IMR-90 (cell line): ENCODE data around the gene OPN1LW. TPM values are rescaled to one million over a fixed set of nuclear protein-coding genes. Genes with fewer than 3 reads are reported as not detected.

Experiments used
- ATAC-seq: fragments of 200-7000 bp; cut with Tn5 transposase; 2 replicates; pipeline ENCODE4 v1.9.1; 2020; ENCODE audit warnings: low read depth, mild to moderate bottlenecking, moderate library complexity
- BruUV-seq: library from RNA; stranded (reverse); fragments of 400-500 nt; replicated peaks from 2 replicates; lab custom pipeline; 2021; lab: Mats Ljungman, UMichigan
- CTCF ChIA-PET: fragments of 300-600 bp; formaldehyde crosslinking; extraction: SDS; loops from one replicate; lab custom pipeline; 2021; ENCODE audit warnings: antibody characterized with exemption; lab: Yijun Ruan, JAX
- POLR2A ChIA-PET: fragments of 300-600 bp; sonication (Branson Sonifier 250); formaldehyde crosslinking; loops from one replicate; lab custom pipeline; 2022; ENCODE audit warnings: antibody characterized with exemption; ENCODE audit not compliant: unreplicated experiment; lab: Charles Lee
- DNase-seq: peaks from one replicate; pipeline ENCODE4 v3.0.0; 2013
- H2AFZ ChIP-seq: replicated peaks from 2 replicates; pipeline ENCODE3; 2013; ENCODE audit warnings: low read length, mild to moderate bottlenecking; ENCODE audit not compliant: poor library complexity
- H2AK5ac ChIP-seq: 2 replicates; pipeline ENCODE4 v1.6.1; 2013; ENCODE audit warnings: low read depth, low read length, inconsistent platforms
- H2AK9ac ChIP-seq: replicated peaks from 2 replicates; pipeline ENCODE3; 2013; ENCODE audit warnings: mild to moderate bottlenecking, low read depth, low read length, moderate library complexity; ENCODE audit not compliant: poor library complexity
- H2BK120ac ChIP-seq: 2 replicates; pipeline ENCODE4 v1.6.1; 2013; ENCODE audit warnings: low read depth, low read length, inconsistent platforms
- H2BK15ac ChIP-seq: 3 replicates; pipeline ENCODE4 v1.6.1; 2013; ENCODE audit warnings: low read depth, low read length, inconsistent platforms
- H2BK20ac ChIP-seq: 2 replicates; pipeline ENCODE4 v1.6.1; 2013; ENCODE audit warnings: low read depth, mild to moderate bottlenecking, inconsistent platforms, low read length, moderate library complexity
- H2BK5ac ChIP-seq: 2 replicates; pipeline ENCODE4 v1.6.1; 2013; ENCODE audit warnings: mild to moderate bottlenecking, low read depth, low read length, inconsistent platforms; ENCODE audit not compliant: poor library complexity, severe bottlenecking
- H3K14ac ChIP-seq: replicated peaks from 2 replicates; pipeline ENCODE4 v1.6.1; 2013; ENCODE audit warnings: low read depth, low read length, inconsistent platforms
- H3K18ac ChIP-seq: 2 replicates; pipeline ENCODE4 v1.6.1; 2013; ENCODE audit warnings: low read depth, low read length, control low read depth
- H3K23ac ChIP-seq: 2 replicates; pipeline ENCODE4 v1.6.1; 2013; ENCODE audit warnings: low read depth, low read length, inconsistent platforms
- H3K27ac ChIP-seq: 2 replicates; pipeline ENCODE4 v1.5.1; 2013; ENCODE audit warnings: mild to moderate bottlenecking, control low read depth, low read length; ENCODE audit not compliant: insufficient read depth
- H3K27me3 ChIP-seq: 2 replicates; pipeline ENCODE4 v1.6.1; 2013; ENCODE audit warnings: low read length; ENCODE audit not compliant: control insufficient read depth, insufficient read depth
- H3K36me3 ChIP-seq: 2 replicates; pipeline ENCODE4 v1.6.1; 2013; ENCODE audit warnings: low read length, mixed read lengths; ENCODE audit not compliant: control insufficient read depth, insufficient read depth
- H3K4ac ChIP-seq: 2 replicates; pipeline ENCODE4 v1.6.1; 2013; ENCODE audit warnings: low read depth, low read length, inconsistent platforms
- H3K4me1 ChIP-seq: 2 replicates; pipeline ENCODE4 v1.6.1; 2013; ENCODE audit warnings: low read length, mixed read lengths; ENCODE audit not compliant: control insufficient read depth, insufficient read depth
- H3K4me2 ChIP-seq: 2 replicates; pipeline ENCODE4 v1.6.1; 2013; ENCODE audit warnings: low read depth, mild to moderate bottlenecking, control low read depth, low read length, moderate library complexity
- H3K4me3 ChIP-seq: 2 replicates; pipeline ENCODE4 v1.5.1; 2013; ENCODE audit warnings: low read depth, mild to moderate bottlenecking, control low read depth, low read length, moderate library complexity; ENCODE audit not compliant: insufficient read depth
- H3K56ac ChIP-seq: 2 replicates; pipeline ENCODE4 v1.6.1; 2013; ENCODE audit warnings: low read length, inconsistent platforms; ENCODE audit not compliant: insufficient read depth; ENCODE audit errors: extremely low read depth
- H3K79me1 ChIP-seq, 2 experiments: 2 replicates each; pipeline ENCODE4 v1.6.1; 2013; ENCODE audit warnings: low read length in 2 of 2, inconsistent platforms in 1 of 2, low read depth in 1 of 2
- H3K9ac ChIP-seq: 2 replicates; pipeline ENCODE4 v1.6.1; 2013; ENCODE audit warnings: low read depth, low read length, control low read depth
- H3K9me1 ChIP-seq: 2 replicates; pipeline ENCODE4 v1.6.1; 2013; ENCODE audit warnings: low read length, inconsistent platforms; ENCODE audit not compliant: insufficient read depth
- H3K9me3 ChIP-seq: 2 replicates; pipeline ENCODE4 v1.6.1; 2013; ENCODE audit warnings: low read length; ENCODE audit not compliant: control insufficient read depth, insufficient read depth
- H4K20me1 ChIP-seq: 2 replicates; pipeline ENCODE4 v1.6.1; 2013; ENCODE audit warnings: low read length, inconsistent platforms; ENCODE audit not compliant: insufficient read depth
- H4K5ac ChIP-seq: 2 replicates; pipeline ENCODE4 v1.6.1; 2013; ENCODE audit warnings: mild to moderate bottlenecking, low read depth, low read length, control low read depth
- H4K8ac ChIP-seq, 2 experiments: 2 replicates each; pipeline ENCODE4 v1.6.1; 2013; ENCODE audit warnings: low read depth in 2 of 2, low read length in 2 of 2, control low read depth in 1 of 2, inconsistent platforms in 1 of 2
- H4K91ac ChIP-seq: 2 replicates; pipeline ENCODE4 v1.6.1; 2013; ENCODE audit warnings: low read depth, low read length, inconsistent platforms; ENCODE audit not compliant: insufficient read depth
- BHLHE40 ChIP-seq: fragments of 150-350 bp; IDR thresholded peaks from 2 replicates; pipeline ENCODE4 v1.6.1; 2016; ENCODE audit warnings: mild to moderate bottlenecking, low read depth, low read length
- CHD1 ChIP-seq: IDR thresholded peaks from 2 replicates; pipeline ENCODE4 v1.6.1; 2012; ENCODE audit warnings: low read depth, low read length, improper control_type of control experiment
- FOS ChIP-seq: fragments of 150-350 bp; IDR thresholded peaks from 2 replicates; pipeline ENCODE4 v1.6.1; 2016; ENCODE audit warnings: low read depth, low read length
- MAZ ChIP-seq: IDR thresholded peaks from 2 replicates; pipeline ENCODE4 v1.6.1; 2012; ENCODE audit warnings: low read depth, mild to moderate bottlenecking, low read length, improper control_type of control experiment, moderate library complexity, borderline replicate concordance
- MXI1 ChIP-seq: IDR thresholded peaks from 2 replicates; pipeline ENCODE4 v1.6.1; 2012; ENCODE audit warnings: low read depth, mild to moderate bottlenecking, low read length, moderate library complexity, borderline replicate concordance
- NFE2L2 ChIP-seq: fragments of 150-350 bp; IDR thresholded peaks from 2 replicates; pipeline ENCODE4 v1.6.1; 2016; ENCODE audit warnings: low read depth, mild to moderate bottlenecking, low read length
- RAD21 ChIP-seq: IDR thresholded peaks from 2 replicates; pipeline ENCODE4 v1.6.1; 2012; ENCODE audit warnings: low read length, improper control_type of control experiment
- RCOR1 ChIP-seq: IDR thresholded peaks from 2 replicates; pipeline ENCODE4 v1.6.1; 2012; ENCODE audit warnings: mild to moderate bottlenecking, low read length, improper control_type of control experiment; ENCODE audit not compliant: insufficient replicate concordance
- RFX5 ChIP-seq: IDR thresholded peaks from 2 replicates; pipeline ENCODE4 v1.8.0; 2012; ENCODE audit warnings: low read depth, mild to moderate bottlenecking, low read length, moderate library complexity
- SMC3 ChIP-seq: fragments of 150-350 bp; IDR thresholded peaks from 2 replicates; pipeline ENCODE4 v1.6.1; 2016; ENCODE audit warnings: low read depth, mild to moderate bottlenecking, antibody characterized with exemption, low read length, moderate library complexity
- USF2 ChIP-seq: fragments of 150-350 bp; IDR thresholded peaks from 2 replicates; pipeline ENCODE4 v1.6.1; 2017; ENCODE audit warnings: mild to moderate bottlenecking, antibody characterized with exemption, low read length, low read depth
- WGBS, 2 experiments: methylation state at CpG; one replicate each; pipeline versions ENCODE4 v1.1.5 to v1.1.7; 2013; ENCODE audit warnings: missing lambda C conversion rate in 2 of 2; ENCODE audit not compliant: insufficient read length in 1 of 2; ENCODE audit errors: extremely low coverage in 2 of 2; 5-methylcytosine and 5-hydroxymethylcytosine counted together
- dilution Hi-C: fragments of 300-500 bp; cut with HindIII; formaldehyde crosslinking; loops from one replicate; pipeline ENCODE4 v1.14.3; 2018; ENCODE audit warnings: low sequenced_read_pairs; ENCODE audit not compliant: unreplicated experiment
- in situ Hi-C: fragments of 300-500 bp; cut with MboI; formaldehyde crosslinking; loops from 3 replicates; pipeline ENCODE4 v1.14.3; 2019; ENCODE audit warnings: low sequenced_read_pairs, inconsistent platforms, mixed read lengths
- intact Hi-C: fragments of 100-400 bp; cut with micrococcal nuclease; formaldehyde crosslinking; loops from 2 replicates; pipeline ENCODE4 v1.10.0; 2022
- polyA plus RNA-seq, 3 experiments: library from polyadenylated mRNA; depleted of rRNA; stranded (reverse); fragments of >200 nt; gene quantifications; 2 replicates each; pipeline ENCODE4 v1.2.3, GENCODE V29; 2012; ENCODE audit warnings: low replicate concordance in 1 of 3
- total RNA-seq: library from RNA; depleted of rRNA; stranded (reverse); fragments of >200 nt; gene quantifications from 2 replicates; pipeline ENCODE4 v1.2.3, GENCODE V29; 2012
- TF ChIP-seq, protein P1 (sequence below): fragments of 150-350 bp; IDR thresholded peaks from 2 replicates; pipeline ENCODE4 v1.6.1; 2016; ENCODE audit warnings: low read depth, mild to moderate bottlenecking, low read length, moderate library complexity, borderline replicate concordance

OPN1LW gene
- total and polyA plus RNA-seq, 2 of the 4 experiments (the other 2 are of a cell fraction) = not detected

DNA sequence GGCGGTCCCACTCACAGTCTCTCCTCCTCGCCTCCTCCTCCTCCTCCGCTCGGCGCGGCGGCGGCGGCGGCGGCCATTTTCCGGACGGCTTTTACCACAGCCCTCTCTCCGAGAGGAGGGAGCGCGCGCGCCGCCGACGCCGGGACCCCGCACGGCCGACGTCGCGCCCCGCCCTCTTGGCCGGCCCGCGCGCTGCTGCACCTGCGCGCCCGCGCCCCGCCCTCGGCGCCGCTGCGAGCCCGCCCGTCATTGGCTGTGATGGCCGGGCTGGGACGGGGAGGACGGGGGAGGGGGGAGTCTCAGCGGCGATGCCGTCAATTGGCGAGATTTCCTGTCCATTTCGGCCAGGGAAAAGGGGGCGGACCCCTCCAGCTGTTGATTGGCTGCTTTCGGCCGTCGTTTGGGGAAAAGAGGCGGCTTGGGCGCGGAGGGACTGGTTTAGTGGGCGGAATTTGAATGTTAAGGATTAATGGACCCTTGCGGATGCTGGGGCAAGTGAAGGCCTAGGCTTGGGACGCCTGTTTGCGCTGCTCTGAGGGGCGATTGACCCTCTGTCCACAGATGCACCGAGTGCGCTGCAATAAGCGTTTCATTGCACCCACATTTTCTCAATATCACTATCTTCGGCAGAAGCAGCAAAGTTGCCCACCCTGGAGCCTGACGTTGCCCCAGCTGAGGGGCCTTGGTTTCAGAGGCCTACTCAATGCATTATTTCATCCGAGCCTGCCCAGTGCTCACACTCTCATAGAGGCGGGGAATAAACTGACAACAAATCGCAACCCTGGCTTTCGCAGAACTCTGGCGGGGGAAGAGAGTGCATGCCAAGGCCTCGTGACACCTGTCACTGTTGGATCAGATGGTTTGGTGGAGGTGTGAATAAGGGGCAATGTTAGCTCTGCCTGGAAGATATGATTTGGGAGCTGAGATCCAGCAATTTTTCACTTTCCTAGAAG, 46.2 kb upstream of the OPN1LW start, which contains the start of gene MECP2 (continued):
- TF ChIP-seq NFE2L2 = no peak
- TF ChIP-seq MXI1 = no peak

GRCh38 chrX:154098551-154098950, 45.5 kb upstream of the OPN1LW start:
- H2BK120ac ChIP-seq = no peak overlapping the region
- intact Hi-C loops (loop anchor here (5.0 kb wide), 1 partner anchor 51 kb away; no protein-coding TSS in a partner anchor), dilution Hi-C loops (no loop called here), in situ Hi-C loops (no loop called here)
- no peak overlapping the region for H3K4me2 ChIP-seq
- H2BK15ac ChIP-seq = no peak overlapping the region
- POLR2A ChIA-PET = no interaction called here
- H3K9me3 ChIP-seq = no peaks in the 10 kb centered on the region
- H4K20me1 ChIP-seq = peaks cover 31% of the 10 kb centered on the region
- peak overlapping the region in 1 of 2 experiments; percentile 84; a peak in 1 of 4 replicates for H4K8ac ChIP-seq
- no TSS peak for BruUV-seq
- no peak overlapping the region for H3K4me3 ChIP-seq
- H3K4me1 ChIP-seq = peaks cover 5% of the 10 kb centered on the region
- H3K36me3 ChIP-seq = 0 out of 2 replicates have a peak, but pooled peaks cover 1% of the 10 kb centered on the region
- H2BK5ac ChIP-seq = no peak overlapping the region
- CTCF ChIA-PET = no interaction called here
- no peak overlapping the region for H3K23ac ChIP-seq
- H3K9me1 ChIP-seq = peaks cover 12% of the 10 kb centered on the region; the same call in 1 of the 2 replicates
- no peak overlapping the region for H3K9ac ChIP-seq
- H2BK20ac ChIP-seq = no peak overlapping the region
- H2AFZ ChIP-seq = no peak overlapping the region
- H4K91ac ChIP-seq = no peak overlapping the region
- no peak overlapping the region for H3K27ac ChIP-seq
- no peak overlapping the region for H3K4ac ChIP-seq
- H3K27me3 ChIP-seq = peaks cover 3% of the 10 kb centered on the region; the same call in 1 of the 2 replicates
- no peak overlapping the region for H3K56ac ChIP-seq
- peaks cover 0 to 21% of the 10 kb centered on the region in 2 experiments; a peak in 1 of 4 replicates for H3K79me1 ChIP-seq
- H2AK5ac ChIP-seq = no peak overlapping the region
- H3K18ac ChIP-seq = no peak overlapping the region
- H2AK9ac ChIP-seq = no peak overlapping the region
- DNase-seq (no peak), ATAC-seq (no peak)
- no peak overlapping the region for H4K5ac ChIP-seq
- H3K14ac ChIP-seq = no peak overlapping the region
- no CpG with 5 or more reads among the region's 2 CpGs for WGBS, 2 experiments
- TF ChIP-seq RFX5 (no peak), SMC3 (no peak), CHD1 (no peak), MAZ (no peak), FOS (no peak), RCOR1 (no peak), BHLHE40 (no peak), RAD21 (no peak), USF2 (no peak), MXI1 (no peak)
- TF ChIP-seq, protein P1, sequence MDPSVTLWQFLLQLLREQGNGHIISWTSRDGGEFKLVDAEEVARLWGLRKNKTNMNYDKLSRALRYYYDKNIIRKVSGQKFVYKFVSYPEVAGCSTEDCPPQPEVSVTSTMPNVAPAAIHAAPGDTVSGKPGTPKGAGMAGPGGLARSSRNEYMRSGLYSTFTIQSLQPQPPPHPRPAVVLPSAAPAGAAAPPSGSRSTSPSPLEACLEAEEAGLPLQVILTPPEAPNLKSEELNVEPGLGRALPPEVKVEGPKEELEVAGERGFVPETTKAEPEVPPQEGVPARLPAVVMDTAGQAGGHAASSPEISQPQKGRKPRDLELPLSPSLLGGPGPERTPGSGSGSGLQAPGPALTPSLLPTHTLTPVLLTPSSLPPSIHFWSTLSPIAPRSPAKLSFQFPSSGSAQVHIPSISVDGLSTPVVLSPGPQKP = no peak
